Common myeloid progenitor, CD34-positive (primary cell): ENCODE measurements around the gene OR2T8.
"Not testable (repeated sequence)": the region's sequence is repeated elsewhere in the genome, so short reads cannot be mapped to it uniquely, and the experiment has no call there.

ENCODE experiments used
- CTCF ChIA-PET: fragments of 350-600 bp; sonication (Branson Sonifier 250); formaldehyde crosslinking; loops from one replicate; lab custom pipeline; 2021; ENCODE audit warnings: antibody characterized with exemption; lab: Charles Lee
- POLR2A ChIA-PET: fragments of 350-600 bp; sonication (Branson Sonifier 250); formaldehyde crosslinking; loops from one replicate; lab custom pipeline; 2021; ENCODE audit warnings: antibody characterized with exemption; lab: Charles Lee
- DNase-seq, 3 donors: peaks; one replicate each; pipeline versions ENCODE4 v3.0.0 to v3.0.0-alpha.2; 2013
- H3K27ac ChIP-seq, 2 experiments: 1 replicate in 1 of 2; 2 replicates in 1 of 2; pipeline ENCODE4 v1.7.0; 2013; ENCODE audit warnings: inconsistent platforms in 2 of 2, low read length in 2 of 2, mild to moderate bottlenecking in 2 of 2, low read depth in 1 of 2, moderate library complexity in 1 of 2; ENCODE audit not compliant: severe bottlenecking in 2 of 2, insufficient read depth in 1 of 2, poor library complexity in 1 of 2
- H3K27me3 ChIP-seq, 5 experiments: replicated peaks in 2 of 5; 1 replicate in 3 of 5; 2 replicates in 2 of 5; pipeline versions ENCODE4 v1.6.1 to v1.7.0; 2013; ENCODE audit warnings: low read length in 4 of 5, mild to moderate bottlenecking in 2 of 5, moderate library complexity in 2 of 5, inconsistent platforms in 1 of 5; ENCODE audit not compliant: insufficient read depth in 5 of 5, control insufficient read depth in 4 of 5
- H3K36me3 ChIP-seq, 4 experiments: 1 replicate in 2 of 4; 2 replicates in 2 of 4; pipeline versions ENCODE4 v1.6.1 to v1.7.0; 2013; ENCODE audit warnings: low read length in 3 of 4, control low read depth in 1 of 4, mild to moderate bottlenecking in 1 of 4; ENCODE audit not compliant: control insufficient read depth in 4 of 4, insufficient read depth in 4 of 4
- H3K4me1 ChIP-seq, 4 experiments: 1 replicate in 3 of 4; 2 replicates in 1 of 4; pipeline versions ENCODE4 v1.6.1 to v1.7.1; 2013; ENCODE audit warnings: low read length in 3 of 4, mild to moderate bottlenecking in 3 of 4, control low read depth in 1 of 4, inconsistent platforms in 1 of 4, moderate library complexity in 1 of 4; ENCODE audit not compliant: control insufficient read depth in 4 of 4, insufficient read depth in 4 of 4; ENCODE audit errors: control extremely low read depth in 1 of 4
- H3K4me3 ChIP-seq, 7 experiments: 1 replicate in 4 of 7; 2 replicates in 3 of 7; pipeline versions ENCODE4 v1.5.1 to v1.7.0; 2013; ENCODE audit warnings: mild to moderate bottlenecking in 7 of 7, low read length in 6 of 7, moderate library complexity in 6 of 7, inconsistent platforms in 2 of 7, low read depth in 2 of 7, control low read depth in 1 of 7; ENCODE audit not compliant: insufficient read depth in 4 of 7, control insufficient read depth in 1 of 7; ENCODE audit errors: extremely low read depth in 1 of 7
- H3K9me3 ChIP-seq, 5 experiments: 1 replicate in 4 of 5; 2 replicates in 1 of 5; pipeline versions ENCODE4 v1.6.1 to v1.7.1; 2013; ENCODE audit warnings: low read length in 4 of 5, mild to moderate bottlenecking in 2 of 5, inconsistent platforms in 1 of 5, low read depth in 1 of 5, moderate library complexity in 1 of 5; ENCODE audit not compliant: control insufficient read depth in 4 of 5, insufficient read depth in 2 of 5; ENCODE audit errors: control extremely low read depth in 1 of 5
- WGBS: methylation state at CpG from one replicate; pipeline ENCODE4 v1.1.5; 2013; ENCODE audit not compliant: insufficient coverage; 5-methylcytosine and 5-hydroxymethylcytosine counted together

Gene OR2T8

GRCh38 chr1:247923941-247924340 lies 3.9 kb downstream of the OR2T8 start:
- Histone ChIP-seq H3K27ac (no peak overlapping the region), H3K36me3 (peaks cover 0 to 2% (median 0%) of the 10 kb centered on the region in 4 experiments), H3K27me3 (no peaks in the 10 kb centered on the region), H3K4me3 (no peak overlapping the region), H3K9me3 (no peaks in the 10 kb centered on the region), H3K4me1 (no peaks in the 10 kb centered on the region)
- WGBS: 100% methylated on average over 1 of the region's 3 CpGs
- DNase-seq: no peak
- POLR2A ChIA-PET: no interaction called here
- CTCF ChIA-PET: interaction anchor here (0.9 kb wide), 1 partner anchor 13 kb away, joined by 4 read pairs; no protein-coding TSS in a partner anchor

GRCh38 chr1:247924868-247925267 lies 4.8 kb downstream of the OR2T8 start, which contains the start of gene OR2AJ1:
OR2AJ1 (plus strand) TSS chr1:247924889; CDS start chr1:247933769, 8,880 bp downstream.
- POLR2A ChIA-PET: no interaction called here
- WGBS: 100% methylated on average over 9 of the region's 9 CpGs
- no peak within 1 kb of the TSS for H3K27ac ChIP-seq
- H3K9me3 ChIP-seq: no peaks in the 10 kb centered on the region
- H3K4me1 ChIP-seq: no peaks in the 10 kb centered on the region
- no peak for DNase-seq
- no peaks in the 10 kb centered on the region for H3K27me3 ChIP-seq
- no peak within 1 kb of the TSS for H3K4me3 ChIP-seq
- CTCF ChIA-PET: interaction anchor here (0.9 kb wide), 1 partner anchor 12 kb away, joined by 4 read pairs; no protein-coding TSS in a partner anchor
- H3K36me3 ChIP-seq: peaks cover 0 to 2% (median 0%) of the 10 kb centered on the region in 4 experiments

- CTCF ChIA-PET: no interaction called here
- H3K4me1 ChIP-seq: peaks cover 0 to 4% (median 1%) of the 10 kb centered on the region in 4 experiments
- H3K36me3 ChIP-seq: no peaks in the 10 kb centered on the region
- POLR2A ChIA-PET: interaction anchor here (0.6 kb wide), 1 partner anchor 447 kb away, joined by 4 read pairs; no protein-coding TSS in a partner anchor
- peaks cover 0 to 3% (median 0%) of the 10 kb centered on the region in 5 experiments for H3K9me3 ChIP-seq
- no peak overlapping the region for H3K4me3 ChIP-seq
- no peak for DNase-seq
- H3K27ac ChIP-seq: no peak overlapping the region
- no peaks in the 10 kb centered on the region for H3K27me3 ChIP-seq
- WGBS: 97% methylated on average over 5 of the region's 8 CpGs
Observed at GRCh38 chr1:247933989-247934388, 13.9 kb downstream of the OR2T8 start.

- 97% methylated on average over 8 of the region's 9 CpGs for WGBS
- H3K4me1 ChIP-seq: peaks cover 0 to 7% (median 2%) of the 10 kb centered on the region in 4 experiments
- ChIA-PET POLR2A (no interaction called here), CTCF (interaction anchor here (0.6 to 2.1 kb wide), 5 partner anchors 11 to 51 kb away, joined by 3 to 7 read pairs (median 4); partner anchors contain the start of gene OR2AJ1)
- peaks cover 0 to 3% (median 0%) of the 10 kb centered on the region in 5 experiments for H3K9me3 ChIP-seq
- no peak overlapping the region for H3K4me3 ChIP-seq
- DNase-seq: no peak
- no peaks in the 10 kb centered on the region for H3K36me3 ChIP-seq
- no peak overlapping the region for H3K27ac ChIP-seq
- no peaks in the 10 kb centered on the region for H3K27me3 ChIP-seq
Observed at GRCh38 chr1:247935781-247936180, 15.7 kb downstream of the OR2T8 start.

- no peaks in the 10 kb centered on the region for H3K36me3 ChIP-seq
- H3K4me3 ChIP-seq: no peak overlapping the region
- no peak for DNase-seq
- H3K9me3 ChIP-seq: peaks cover 0 to 3% (median 0%) of the 10 kb centered on the region in 5 experiments
- WGBS: 97% methylated on average over 18 of the region's 18 CpGs
- H3K27ac ChIP-seq: no peak overlapping the region
- ChIA-PET CTCF (interaction anchor here (0.6 to 2.1 kb wide), 15 partner anchors 8 to 869 kb away, joined by 3 to 7 read pairs (median 3); partner anchors contain the start of gene OR2AJ1), POLR2A (no interaction called here)
- peaks cover 0 to 12% (median 2%) of the 10 kb centered on the region in 4 experiments for H3K4me1 ChIP-seq
- H3K27me3 ChIP-seq: no peaks in the 10 kb centered on the region
Observed at GRCh38 chr1:247936415-247936814, 16.4 kb downstream of the OR2T8 start.

GRCh38 chr1:247936965-247937734 lies 17.1 kb downstream of the OR2T8 start:
- Histone ChIP-seq H3K4me3 (peak overlapping the region; percentile 62 to 90 (median 79)), H3K4me1 (peaks cover 0 to 13% (median 2%) of the 10 kb centered on the region in 4 experiments), H3K27ac (peak overlapping the region; percentile 13 to 60)
- not testable (repeated sequence) for H3K36me3 ChIP-seq, H3K27me3 ChIP-seq, H3K9me3 ChIP-seq
- ChIA-PET POLR2A (interaction anchor here (0.5 kb wide), 1 partner anchor 346 kb away, joined by 3 read pairs; no protein-coding TSS in a partner anchor), CTCF (interaction anchor here (0.6 to 2.1 kb wide), 17 partner anchors 13 to 869 kb away, joined by 3 to 7 read pairs (median 3); partner anchors contain the start of gene OR2AJ1)
- 15% methylated on average over 38 of the region's 44 CpGs for WGBS
- DNase-seq: peak; percentile 90 to 99 (median 97)

- ChIA-PET POLR2A (no interaction called here), CTCF (no interaction called here)
- H3K9me3 ChIP-seq: no peaks in the 10 kb centered on the region
- H3K4me1 ChIP-seq: peaks cover 0 to 13% (median 2%) of the 10 kb centered on the region in 4 experiments
- H3K4me3 ChIP-seq: no peak overlapping the region
- no peaks in the 10 kb centered on the region for H3K27me3 ChIP-seq
- 100% methylated on average over 1 of the region's 6 CpGs for WGBS
- no peaks in the 10 kb centered on the region for H3K36me3 ChIP-seq
- DNase-seq: no peak
- no peak overlapping the region for H3K27ac ChIP-seq
Observed at GRCh38 chr1:247942624-247943023, 22.6 kb downstream of the OR2T8 start.
